ENCODE data around the gene GCAT.

Gene GCAT

GRCh38 chr22:37815593-37815992 is 7.9 kb downstream of the GCAT start:
- ATAC-seq, result no peak
- no peak for TF ChIP-seq ZNF70 (CRISPR knock-in tag; IDR thresholded peaks at IDR 0.05)
- no peak for TF ChIP-seq TOX (CRISPR knock-in tag; IDR thresholded peaks at IDR 0.05; ENCODE audit: borderline replicate concordance)
- TF ChIP-seq CSDC2 (CRISPR knock-in tag; IDR thresholded peaks at IDR 0.05), result no peak
- no peak for TF ChIP-seq RARB (CRISPR knock-in tag; IDR thresholded peaks at IDR 0.05)
- no peak for TF ChIP-seq SNAI2 (CRISPR knock-in tag; IDR thresholded peaks at IDR 0.05)
- TF ChIP-seq ARNTL (CRISPR knock-in tag; IDR thresholded peaks at IDR 0.05; ENCODE audit: borderline replicate concordance, low read depth), result no peak
- TF ChIP-seq ESRRG (CRISPR knock-in tag; IDR thresholded peaks at IDR 0.05), result no peak
- no peak for TF ChIP-seq ZFP3 (CRISPR knock-in tag; IDR thresholded peaks at IDR 0.05)
- TF ChIP-seq CREB5 (CRISPR knock-in tag; IDR thresholded peaks at IDR 0.05; ENCODE audit: low read depth), result no peak
- TF ChIP-seq PATZ1 (CRISPR knock-in tag; IDR thresholded peaks at IDR 0.05; ENCODE audit: borderline replicate concordance), result no peak

GRCh38 chr22:37816543-37817180 is 8.9 kb downstream of the GCAT start:
- TF ChIP-seq TSHZ2 (CRISPR knock-in tag; IDR thresholded peaks at IDR 0.05) (no peak), SNAI2 (CRISPR knock-in tag; IDR thresholded peaks at IDR 0.05) (no peak), ARNTL (CRISPR knock-in tag; IDR thresholded peaks at IDR 0.05; ENCODE audit: borderline replicate concordance, low read depth) (no peak), RARB (CRISPR knock-in tag; IDR thresholded peaks at IDR 0.05) (no peak), ZFP3 (CRISPR knock-in tag; IDR thresholded peaks at IDR 0.05) (no peak), CREB5 (CRISPR knock-in tag; IDR thresholded peaks at IDR 0.05; ENCODE audit: low read depth) (no peak), ZFP30 (CRISPR knock-in tag; IDR thresholded peaks at IDR 0.05) (no peak)
- no peak for ATAC-seq

GRCh38 chr22:37817705-37818408 is 10.1 kb downstream of the GCAT start:
- TF ChIP-seq ZNF70 (CRISPR knock-in tag; IDR thresholded peaks at IDR 0.05), result no peak
- no peak for TF ChIP-seq CSDC2 (CRISPR knock-in tag; IDR thresholded peaks at IDR 0.05)
- TF ChIP-seq ZNF565 (CRISPR knock-in tag; conservative IDR thresholded peaks at IDR 0.05; ENCODE audit: low read depth), result no peak
- no peak for TF ChIP-seq ARNTL (CRISPR knock-in tag; IDR thresholded peaks at IDR 0.05; ENCODE audit: borderline replicate concordance, low read depth)
- TF ChIP-seq ESRRG (CRISPR knock-in tag; IDR thresholded peaks at IDR 0.05), result no peak
- no peak for TF ChIP-seq PPARA (CRISPR knock-in tag; IDR thresholded peaks at IDR 0.05; ENCODE audit: borderline replicate concordance)
- TF ChIP-seq GLIS3 (CRISPR knock-in tag; IDR thresholded peaks at IDR 0.05), result no peak
- TF ChIP-seq SNAI2 (CRISPR knock-in tag; IDR thresholded peaks at IDR 0.05), result no peak
- TF ChIP-seq BACH2 (CRISPR knock-in tag; IDR thresholded peaks at IDR 0.05; ENCODE audit: borderline replicate concordance), result no peak
- no peak for TF ChIP-seq ZC3H10 (CRISPR knock-in tag; IDR thresholded peaks at IDR 0.05)
- TF ChIP-seq TCF4 (CRISPR knock-in tag; IDR thresholded peaks at IDR 0.05; ENCODE audit: borderline replicate concordance), result no peak
- TF ChIP-seq RARB (CRISPR knock-in tag; IDR thresholded peaks at IDR 0.05), result no peak
- no peak for TF ChIP-seq CREB5 (CRISPR knock-in tag; IDR thresholded peaks at IDR 0.05; ENCODE audit: low read depth)
- TF ChIP-seq ZFP3 (CRISPR knock-in tag; IDR thresholded peaks at IDR 0.05), result no peak
- TF ChIP-seq TSHZ2 (CRISPR knock-in tag; IDR thresholded peaks at IDR 0.05), result no peak
- TF ChIP-seq CSRNP3 (CRISPR knock-in tag; IDR thresholded peaks at IDR 0.05), result no peak
- peak; percentile 97 for ATAC-seq

All from SK-N-SH treated with all-trans-retinoic acid at 6 μM for 48 hours (cell line).